RWPE1 (cell line): ENCODE measurements around the gene RBP5.

Experiments used
- CTCF ChIA-PET: fragments of 350-600 bp; sonication (Branson Sonifier 250); formaldehyde crosslinking; extraction: SDS; loops from one replicate; lab custom pipeline; 2021; lab: Yijun Ruan, JAX
- POLR2A ChIA-PET: fragments of 400-600 bp; formaldehyde crosslinking; extraction: SDS; loops from one replicate; lab custom pipeline; 2020; ENCODE audit warnings: antibody characterized with exemption; ENCODE audit not compliant: low non-redundant PET; lab: Yijun Ruan, JAX
- DNase-seq: peaks from one replicate; pipeline ENCODE4 v3.0.0; 2012; ENCODE audit warnings: low spot score
- H3K27ac ChIP-seq: fragments of 450-650 bp; 2 replicates; pipeline ENCODE4 v1.5.1; 2017
- CTCF ChIP-seq: fragments of 450-650 bp; conservative IDR thresholded peaks from 2 replicates; pipeline ENCODE4 v1.5.1; 2017; ENCODE audit warnings: low read depth, mild to moderate bottlenecking

The RBP5 gene

GRCh38 chr12:7102582-7102981 lies 26.1 kb downstream of the RBP5 start:
- ChIA-PET CTCF (no interaction called here), POLR2A (no interaction called here)
- no peak overlapping the region for H3K27ac ChIP-seq
- no peak for TF ChIP-seq CTCF
- no peak for DNase-seq

DNA sequence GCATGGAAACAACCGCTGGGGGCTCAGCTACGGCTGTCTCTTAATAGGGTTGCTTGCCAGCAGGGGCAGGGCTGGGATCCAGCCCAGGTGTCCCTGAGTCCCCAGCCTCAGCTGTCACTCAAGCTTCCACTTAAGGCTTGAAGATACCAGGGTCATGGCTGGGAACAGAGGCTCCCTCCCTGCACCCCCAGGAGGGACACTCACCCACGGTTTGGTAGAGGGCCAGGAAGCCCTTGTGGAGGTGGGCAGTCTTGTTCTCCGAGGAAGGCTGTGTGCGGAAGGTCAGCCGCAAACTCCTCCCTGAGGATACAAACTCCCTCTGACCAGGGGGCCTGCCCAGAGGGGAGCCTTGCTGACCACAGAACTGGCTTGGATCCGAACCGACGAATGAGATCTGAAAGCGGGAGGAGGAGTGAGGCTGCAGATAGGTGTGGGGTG lies 27.0 kb downstream of the RBP5 start:
- DNase-seq: no peak
- H3K27ac ChIP-seq: no peak overlapping the region
- POLR2A ChIA-PET: no interaction called here
- CTCF ChIA-PET: no interaction called here
- no peak for TF ChIP-seq CTCF

DNA sequence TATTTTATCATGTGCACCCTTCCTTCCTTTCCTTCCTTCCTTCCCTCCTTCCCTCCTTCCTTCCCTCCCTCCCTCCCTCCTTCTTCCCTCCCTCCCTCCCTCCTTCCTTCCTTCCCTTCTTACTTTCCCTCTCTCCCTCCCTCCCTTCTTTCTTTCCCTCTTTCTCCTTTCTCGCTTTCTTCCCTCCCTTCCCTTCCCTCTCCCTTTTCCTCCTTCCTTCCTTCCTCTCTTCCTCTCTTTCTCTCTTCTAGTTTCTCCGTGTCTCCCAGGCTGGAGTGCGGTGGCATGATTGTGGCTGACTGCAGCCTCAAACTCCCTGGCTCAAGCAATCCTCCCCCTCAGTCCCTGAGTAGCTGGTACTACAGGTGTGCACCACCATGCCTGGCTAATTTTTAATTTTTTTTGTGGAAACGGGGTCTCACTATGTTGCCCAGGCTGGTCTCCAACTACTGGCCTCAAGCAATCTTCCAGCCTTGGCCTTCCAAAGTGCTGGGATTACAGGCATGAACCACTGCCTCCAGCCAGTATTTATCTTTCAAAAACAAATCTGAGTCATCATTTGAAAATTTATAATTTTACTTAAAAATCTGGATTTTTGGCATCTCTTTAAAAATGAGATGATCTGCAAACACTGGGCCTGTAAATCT lies 27.5 kb downstream of the RBP5 start:
- TF ChIP-seq CTCF: no peak
- H3K27ac ChIP-seq: no peak overlapping the region
- CTCF ChIA-PET: interaction anchor here (0.6 kb wide), 1 partner anchor 16 kb away, joined by 4 read pairs; no protein-coding TSS in a partner anchor
- no peak for DNase-seq
- POLR2A ChIA-PET: no interaction called here

DNA sequence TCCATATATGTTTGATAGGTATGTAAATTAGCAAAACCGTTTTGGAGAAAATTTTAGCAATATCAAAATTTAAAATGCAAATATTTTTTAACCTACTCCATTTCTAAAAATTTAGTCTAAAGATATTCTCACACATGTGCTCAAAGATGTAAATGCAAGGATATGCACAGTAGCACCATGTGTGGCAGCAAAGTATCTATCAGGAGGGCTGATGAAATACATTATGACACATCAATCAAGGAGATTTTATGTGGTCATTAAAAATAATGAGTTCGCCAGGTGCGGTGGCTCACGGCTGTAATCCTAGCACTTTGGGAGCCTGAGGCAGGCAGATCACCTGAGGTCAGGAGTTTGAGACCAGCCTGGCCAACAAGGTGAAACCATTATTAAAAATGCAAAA lies 28.4 kb downstream of the RBP5 start:
- CTCF ChIA-PET: interaction anchor here (0.6 to 1.0 kb wide), 2 partner anchors 17 to 139 kb away, joined by 3 to 4 read pairs; no protein-coding TSS in a partner anchor
- no peak for DNase-seq
- POLR2A ChIA-PET: no interaction called here
- H3K27ac ChIP-seq: no peak overlapping the region
- no peak for TF ChIP-seq CTCF

- no peak overlapping the region for H3K27ac ChIP-seq
- TF ChIP-seq CTCF: no peak
- no peak for DNase-seq
- ChIA-PET CTCF (interaction anchor here (0.5 to 1.0 kb wide), 2 partner anchors 81 to 139 kb away, joined by 3 to 5 read pairs; no protein-coding TSS in a partner anchor), POLR2A (interaction anchor here (0.6 to 0.7 kb wide), 2 partner anchors 9 to 20 kb away, joined by 3 to 4 read pairs; no protein-coding TSS in a partner anchor)
Measured at GRCh38 chr12:7099290-7099996, 29.2 kb downstream of the RBP5 start.

DNA sequence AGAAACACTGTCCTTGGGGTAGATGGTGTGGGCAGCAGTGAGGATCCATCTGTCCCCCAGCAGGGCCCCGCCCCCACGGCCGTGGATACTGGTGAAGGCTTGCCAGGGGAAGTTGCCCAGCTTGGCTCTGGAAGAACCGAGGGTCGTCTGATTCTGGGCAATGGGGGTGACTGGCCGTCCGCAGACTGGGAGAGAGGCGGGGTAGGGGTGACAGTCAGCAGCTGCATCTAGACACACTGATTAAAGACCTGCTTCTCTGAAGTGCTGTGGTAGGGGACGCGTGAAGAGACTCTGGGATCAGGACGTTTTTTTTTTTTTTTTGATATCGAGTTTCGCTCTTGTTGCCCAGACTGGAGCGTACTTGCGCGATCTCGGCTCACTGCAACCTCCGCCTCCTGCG lies 31.7 kb downstream of the RBP5 start:
- no peak for DNase-seq
- CTCF ChIA-PET: no interaction called here
- POLR2A ChIA-PET: interaction anchor here (0.7 kb wide), 1 partner anchor 56 kb away, joined by 6 read pairs; no protein-coding TSS in a partner anchor

More for the DNA sequence above, 31.7 kb downstream of the RBP5 start:
- no peak overlapping the region for H3K27ac ChIP-seq
- TF ChIP-seq CTCF: no peak
